Measurements from ENCODE around the gene CAP2. TPM values are rescaled to one million over a fixed set of nuclear protein-coding genes. Genes with fewer than 3 reads are reported as not detected.
"Not testable (repeated sequence)": the region's sequence is repeated elsewhere in the genome, so short reads cannot be mapped to it uniquely, and the experiment has no call there.

The CAP2 gene
- total RNA-seq, 2 experiments from 2014 or later, result not detected

DNA sequence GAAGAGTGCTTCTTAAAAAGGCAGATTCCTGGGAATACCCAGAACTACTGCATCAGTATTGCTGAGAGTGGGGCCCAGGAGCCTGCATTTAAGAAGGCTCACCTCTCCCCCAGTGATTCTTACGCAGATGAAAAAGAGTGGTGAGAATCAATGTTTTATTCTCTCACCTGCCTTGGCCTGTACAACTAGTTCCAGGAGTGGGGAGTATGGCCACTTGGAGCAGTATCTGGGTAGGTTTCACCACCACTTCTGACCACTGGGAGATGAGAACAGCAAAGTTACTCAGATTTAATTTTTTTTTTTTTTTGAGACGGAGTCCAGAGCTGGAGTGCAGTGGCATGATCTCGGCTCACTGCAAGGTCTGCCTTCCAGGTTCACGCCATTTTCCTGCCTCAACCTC, 16.9 kb downstream of the CAP2 start:
- no peak overlapping the region for H3K4me3 Mint-ChIP-seq
- no peaks in the 10 kb centered on the region for H3K27me3 Mint-ChIP-seq
- no peaks in the 10 kb centered on the region for H3K36me3 Mint-ChIP-seq (ENCODE audit: low read depth)
- no peak overlapping the region for H3K27ac Mint-ChIP-seq
- intact Hi-C loops (cut with micrococcal nuclease), result no loop called here
- H3K4me1 Mint-ChIP-seq (ENCODE audit: low read depth), result no peaks in the 10 kb centered on the region
- no peaks in the 10 kb centered on the region for H3K9me3 Mint-ChIP-seq
- DNase-seq, result no peak
- ChIA-PET POLR2A (no interaction called here), CTCF (no interaction called here)
- TF ChIP-seq, protein P1, sequence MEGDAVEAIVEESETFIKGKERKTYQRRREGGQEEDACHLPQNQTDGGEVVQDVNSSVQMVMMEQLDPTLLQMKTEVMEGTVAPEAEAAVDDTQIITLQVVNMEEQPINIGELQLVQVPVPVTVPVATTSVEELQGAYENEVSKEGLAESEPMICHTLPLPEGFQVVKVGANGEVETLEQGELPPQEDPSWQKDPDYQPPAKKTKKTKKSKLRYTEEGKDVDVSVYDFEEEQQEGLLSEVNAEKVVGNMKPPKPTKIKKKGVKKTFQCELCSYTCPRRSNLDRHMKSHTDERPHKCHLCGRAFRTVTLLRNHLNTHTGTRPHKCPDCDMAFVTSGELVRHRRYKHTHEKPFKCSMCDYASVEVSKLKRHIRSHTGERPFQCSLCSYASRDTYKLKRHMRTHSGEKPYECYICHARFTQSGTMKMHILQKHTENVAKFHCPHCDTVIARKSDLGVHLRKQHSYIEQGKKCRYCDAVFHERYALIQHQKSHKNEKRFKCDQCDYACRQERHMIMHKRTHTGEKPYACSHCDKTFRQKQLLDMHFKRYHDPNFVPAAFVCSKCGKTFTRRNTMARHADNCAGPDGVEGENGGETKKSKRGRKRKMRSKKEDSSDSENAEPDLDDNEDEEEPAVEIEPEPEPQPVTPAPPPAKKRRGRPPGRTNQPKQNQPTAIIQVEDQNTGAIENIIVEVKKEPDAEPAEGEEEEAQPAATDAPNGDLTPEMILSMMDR (IDR thresholded peaks at IDR 0.05), result no peak
- no peak for ATAC-seq

DNA sequence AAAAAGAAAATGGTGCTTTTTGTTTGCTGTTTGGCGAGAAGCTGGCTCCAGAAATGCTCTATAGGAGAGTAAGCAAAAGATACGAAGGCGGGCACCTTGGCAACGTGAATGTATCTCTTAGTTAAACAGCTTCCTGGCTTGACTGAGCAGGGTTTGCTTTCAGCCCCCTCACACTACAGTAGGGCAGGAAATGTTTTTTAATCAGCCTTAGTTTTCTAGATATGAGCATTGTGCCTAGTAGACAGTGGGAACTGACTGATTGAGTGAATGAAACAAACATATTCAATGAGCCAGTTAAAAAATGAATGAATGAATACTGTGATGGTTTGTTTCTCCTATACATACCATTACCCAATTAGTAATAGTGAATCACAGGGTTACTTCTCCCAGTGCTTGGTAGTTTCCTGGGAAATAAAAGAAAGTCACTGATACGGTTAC, 19.9 kb downstream of the CAP2 start:
- DNase-seq, result no peak
- TF ChIP-seq, protein P1 (IDR thresholded peaks at IDR 0.05), result no peak
- intact Hi-C loops (cut with micrococcal nuclease), result no loop called here
- no peaks in the 10 kb centered on the region for H3K4me1 Mint-ChIP-seq (ENCODE audit: low read depth)
- ChIA-PET CTCF (interaction anchor here (0.6 kb wide), 1 partner anchor 119 kb away, joined by 3 read pairs; no protein-coding TSS in a partner anchor), POLR2A (no interaction called here)
- H3K27ac Mint-ChIP-seq, result no peak overlapping the region
- H3K9me3 Mint-ChIP-seq, result no peaks in the 10 kb centered on the region
- peaks cover 5% of the 10 kb centered on the region for H3K27me3 Mint-ChIP-seq
- no peaks in the 10 kb centered on the region for H3K36me3 Mint-ChIP-seq (ENCODE audit: low read depth)
- H3K4me3 Mint-ChIP-seq, result no peak overlapping the region
- no peak for ATAC-seq

DNA sequence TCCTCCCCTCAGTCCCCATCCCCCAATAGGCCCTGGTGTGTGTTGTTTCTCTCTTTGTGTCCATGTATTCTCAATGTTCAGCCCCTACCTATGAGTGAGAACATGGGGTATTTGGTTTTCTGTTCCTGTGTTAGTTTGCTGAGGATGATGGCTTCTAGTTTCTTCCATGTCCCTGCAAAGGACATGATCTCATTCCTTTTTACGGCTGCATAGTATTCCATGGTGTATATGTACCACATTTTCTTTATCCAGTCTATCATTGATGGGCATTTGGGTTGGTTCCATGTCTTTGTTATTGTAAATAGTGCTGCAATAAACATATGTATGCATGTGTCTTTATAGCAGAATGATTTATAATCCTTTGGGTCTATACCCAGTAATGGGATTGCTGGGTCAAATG, 21.0 kb downstream of the CAP2 start:
- intact Hi-C loops (cut with micrococcal nuclease); H3K36me3 Mint-ChIP-seq (ENCODE audit: low read depth); DNase-seq; ATAC-seq; H3K4me1 Mint-ChIP-seq (ENCODE audit: low read depth); H3K27me3 Mint-ChIP-seq; H3K27ac Mint-ChIP-seq; H3K4me3 Mint-ChIP-seq; POLR2A ChIA-PET; H3K9me3 Mint-ChIP-seq; CTCF ChIA-PET: not testable (repeated sequence)

DNA sequence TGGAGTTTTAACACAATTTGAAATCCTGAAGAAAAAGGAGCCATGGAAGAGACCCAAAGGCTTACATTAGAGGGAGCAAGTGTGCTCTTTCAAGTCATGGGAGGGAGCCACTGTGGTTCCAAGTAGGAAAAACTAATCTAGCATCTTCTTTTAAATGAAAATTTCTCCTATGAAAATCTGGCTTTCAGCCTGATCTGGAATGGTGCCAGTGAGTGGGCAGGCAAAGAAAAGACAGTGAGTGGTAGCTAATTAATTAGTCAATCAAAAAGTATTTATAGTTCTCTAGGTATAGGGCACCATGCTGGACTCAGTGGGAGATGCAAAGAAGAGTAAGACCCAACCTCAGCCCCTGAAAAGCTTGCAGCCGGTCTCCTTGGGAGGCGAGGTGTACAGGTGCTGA, 21.9 kb downstream of the CAP2 start:
- TF ChIP-seq, protein P1 (IDR thresholded peaks at IDR 0.05), result no peak
- Mint-ChIP-seq H3K4me1 (ENCODE audit: low read depth) (no peaks in the 10 kb centered on the region), H3K9me3 (no peaks in the 10 kb centered on the region), H3K27ac (no peak overlapping the region), H3K4me3 (no peak overlapping the region), H3K36me3 (ENCODE audit: low read depth) (no peaks in the 10 kb centered on the region), H3K27me3 (peaks cover 7% of the 10 kb centered on the region)
- POLR2A ChIA-PET, result no interaction called here
- no peak for ATAC-seq
- no peak for DNase-seq
- intact Hi-C loops (cut with micrococcal nuclease), result no loop called here
- CTCF ChIA-PET, result no interaction called here

DNA sequence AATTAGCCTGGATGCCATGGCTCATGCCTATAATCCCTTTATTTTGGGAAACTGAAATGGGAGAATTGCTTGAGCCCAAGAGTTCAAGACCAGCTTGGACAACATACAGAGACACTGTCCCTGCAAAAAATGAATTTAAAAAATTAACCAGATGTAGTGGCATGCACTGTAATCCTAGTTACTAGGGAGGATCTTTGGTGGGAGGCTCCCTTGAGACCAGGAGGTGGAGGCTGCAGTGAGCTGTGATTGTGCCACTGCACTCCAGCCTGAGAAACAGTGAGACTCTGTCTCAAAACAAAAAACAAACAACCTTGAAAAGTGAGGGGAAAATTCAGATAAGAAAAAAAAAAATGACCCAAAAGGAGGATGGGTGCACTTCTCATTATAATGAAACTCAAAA, 23.4 kb downstream of the CAP2 start:
- DNase-seq, result no peak
- H3K9me3 Mint-ChIP-seq, result no peaks in the 10 kb centered on the region
- POLR2A ChIA-PET, result no interaction called here
- CTCF ChIA-PET, result no interaction called here
- no peak overlapping the region for H3K4me3 Mint-ChIP-seq
- intact Hi-C loops (cut with micrococcal nuclease), result no loop called here
- no peak overlapping the region for H3K27ac Mint-ChIP-seq
- no peaks in the 10 kb centered on the region for H3K36me3 Mint-ChIP-seq (ENCODE audit: low read depth)
- peaks cover 11% of the 10 kb centered on the region for H3K27me3 Mint-ChIP-seq
- TF ChIP-seq, protein P1 (IDR thresholded peaks at IDR 0.05), result no peak
- ATAC-seq, result no peak
- H3K4me1 Mint-ChIP-seq (ENCODE audit: low read depth), result no peaks in the 10 kb centered on the region

DNA sequence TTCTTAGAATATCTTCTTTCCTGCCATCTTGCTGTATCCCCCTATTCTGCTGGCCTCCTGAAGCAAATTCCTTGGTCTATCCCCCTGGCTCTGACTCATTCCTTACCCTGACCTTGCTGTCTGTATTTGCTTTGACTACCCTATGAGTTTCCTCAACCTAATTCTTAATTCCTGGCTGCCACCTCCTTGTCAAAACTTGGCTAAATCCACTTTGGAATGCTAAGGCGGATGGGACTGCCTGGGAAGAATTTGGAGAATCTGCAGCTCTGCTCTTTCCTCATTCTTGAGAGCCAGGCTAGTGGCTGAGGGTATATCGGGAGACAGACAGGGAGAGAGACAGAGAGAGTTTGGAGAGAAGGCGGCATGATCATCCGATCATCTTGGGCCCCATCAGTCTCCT, 24.4 kb downstream of the CAP2 start:
- no peaks in the 10 kb centered on the region for H3K36me3 Mint-ChIP-seq (ENCODE audit: low read depth)
- TF ChIP-seq, protein P1 (IDR thresholded peaks at IDR 0.05), result no peak
- intact Hi-C loops (cut with micrococcal nuclease), result no loop called here
- ChIA-PET CTCF (no interaction called here), POLR2A (no interaction called here)
- H3K4me1 Mint-ChIP-seq (ENCODE audit: low read depth), result no peaks in the 10 kb centered on the region
- H3K4me3 Mint-ChIP-seq, result no peak overlapping the region
- ATAC-seq (no peak), DNase-seq (no peak)
- no peaks in the 10 kb centered on the region for H3K9me3 Mint-ChIP-seq
- peaks cover 11% of the 10 kb centered on the region for H3K27me3 Mint-ChIP-seq
- H3K27ac Mint-ChIP-seq, result no peak overlapping the region
